ENCODE measurements around the gene ADCYAP1R1.

The ADCYAP1R1 gene

DNA sequence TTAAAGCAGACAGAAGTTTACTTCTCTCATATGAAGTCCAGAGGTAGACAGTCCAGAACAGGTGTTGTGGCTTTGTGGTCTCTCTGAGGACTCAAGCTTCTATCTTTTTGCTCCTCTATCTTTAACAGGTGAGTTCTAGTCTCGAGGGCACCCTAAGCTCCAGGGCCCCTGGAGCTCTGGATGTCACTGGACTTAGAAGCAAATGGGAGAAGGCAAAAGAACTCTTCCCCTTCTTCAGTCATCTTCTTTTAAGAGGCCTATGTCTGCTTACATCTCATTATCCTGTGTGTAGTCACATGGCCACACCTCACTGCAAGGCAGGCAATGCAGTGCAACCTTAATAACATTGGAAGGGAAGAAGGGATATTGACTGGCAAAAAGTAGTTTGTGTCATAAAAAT, 61.6 kb downstream of the ADCYAP1R1 start:
- TF ChIP-seq, protein P1, sequence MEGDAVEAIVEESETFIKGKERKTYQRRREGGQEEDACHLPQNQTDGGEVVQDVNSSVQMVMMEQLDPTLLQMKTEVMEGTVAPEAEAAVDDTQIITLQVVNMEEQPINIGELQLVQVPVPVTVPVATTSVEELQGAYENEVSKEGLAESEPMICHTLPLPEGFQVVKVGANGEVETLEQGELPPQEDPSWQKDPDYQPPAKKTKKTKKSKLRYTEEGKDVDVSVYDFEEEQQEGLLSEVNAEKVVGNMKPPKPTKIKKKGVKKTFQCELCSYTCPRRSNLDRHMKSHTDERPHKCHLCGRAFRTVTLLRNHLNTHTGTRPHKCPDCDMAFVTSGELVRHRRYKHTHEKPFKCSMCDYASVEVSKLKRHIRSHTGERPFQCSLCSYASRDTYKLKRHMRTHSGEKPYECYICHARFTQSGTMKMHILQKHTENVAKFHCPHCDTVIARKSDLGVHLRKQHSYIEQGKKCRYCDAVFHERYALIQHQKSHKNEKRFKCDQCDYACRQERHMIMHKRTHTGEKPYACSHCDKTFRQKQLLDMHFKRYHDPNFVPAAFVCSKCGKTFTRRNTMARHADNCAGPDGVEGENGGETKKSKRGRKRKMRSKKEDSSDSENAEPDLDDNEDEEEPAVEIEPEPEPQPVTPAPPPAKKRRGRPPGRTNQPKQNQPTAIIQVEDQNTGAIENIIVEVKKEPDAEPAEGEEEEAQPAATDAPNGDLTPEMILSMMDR (IDR thresholded peaks at IDR 0.05; ENCODE audit: low read depth, low read length), result no peak
- Histone ChIP-seq H3K36me3 (no peaks in the 10 kb centered on the region), H3K27me3 (no peaks in the 10 kb centered on the region), H3K4me1 (peaks cover 19% of the 10 kb centered on the region), H3K9me3 (no peaks in the 10 kb centered on the region), H3K4me3 (ENCODE audit: low read depth, low read length) (no peak overlapping the region)
- no peak for DNase-seq

DNA sequence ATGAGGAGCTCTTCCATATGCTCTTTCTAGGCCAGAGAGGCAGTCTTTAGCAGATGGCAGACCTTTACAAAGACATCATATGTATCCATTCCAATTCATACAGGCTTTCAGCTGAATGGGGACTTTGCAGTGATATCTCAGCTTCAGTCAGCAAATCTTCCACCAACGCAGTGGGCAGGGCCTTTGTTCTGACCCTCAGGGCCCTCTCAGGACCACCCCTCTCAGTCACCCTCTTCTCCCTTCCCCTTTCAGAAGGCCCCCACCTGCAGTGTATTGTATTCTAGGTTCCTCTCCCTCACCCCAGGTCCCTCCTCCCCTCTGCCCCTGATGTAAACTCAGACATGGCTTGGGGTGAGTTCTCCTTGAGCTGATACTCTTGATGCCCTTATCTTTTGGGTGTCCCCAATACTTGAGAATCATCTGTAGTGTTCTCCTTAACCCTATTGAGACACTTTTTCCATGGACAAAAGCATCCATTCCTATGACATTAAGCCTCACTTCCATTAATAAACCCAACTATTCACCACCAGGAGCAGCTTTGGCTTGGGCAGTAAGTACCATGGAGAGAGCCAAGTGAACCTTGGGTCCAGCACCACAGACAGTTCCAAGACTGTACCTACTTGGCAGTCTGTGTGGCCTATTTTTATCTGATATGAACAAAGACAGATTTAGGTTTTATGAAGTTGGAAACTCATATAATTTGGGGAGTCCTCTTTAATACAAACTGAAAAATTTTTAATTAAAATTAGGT, 62.7 kb downstream of the ADCYAP1R1 start:
- peaks cover 19% of the 10 kb centered on the region for H3K4me1 ChIP-seq
- TF ChIP-seq, protein P1 (IDR thresholded peaks at IDR 0.05; ENCODE audit: low read depth, low read length), result no peak
- H3K9me3 ChIP-seq, result no peaks in the 10 kb centered on the region
- H3K36me3 ChIP-seq, result no peaks in the 10 kb centered on the region
- no peak for DNase-seq
- H3K27me3 ChIP-seq, result no peaks in the 10 kb centered on the region
- H3K4me3 ChIP-seq (ENCODE audit: low read depth, low read length), result no peak overlapping the region

DNA sequence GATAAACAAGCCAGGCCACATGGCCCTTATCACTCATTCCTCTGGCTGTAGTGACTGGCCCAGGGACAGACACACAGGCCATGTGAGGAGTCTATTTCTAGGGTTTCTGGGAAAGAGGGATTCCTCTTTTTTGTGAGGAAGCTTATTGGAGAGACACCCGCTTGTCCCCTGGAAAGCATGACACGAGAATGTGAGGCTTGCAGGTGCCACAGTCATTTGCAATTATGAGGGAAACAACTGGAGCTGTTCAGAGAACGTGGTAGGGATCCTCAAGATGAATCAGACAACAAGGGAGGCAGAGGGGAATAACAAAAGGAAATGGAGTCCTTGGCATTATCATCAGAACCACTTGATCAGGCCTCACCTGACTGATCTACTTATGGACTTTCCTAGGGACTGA, 64.5 kb downstream of the ADCYAP1R1 start:
- TF ChIP-seq, protein P1 (IDR thresholded peaks at IDR 0.05; ENCODE audit: low read depth, low read length), result no peak
- H3K27me3 ChIP-seq, result no peaks in the 10 kb centered on the region
- H3K9me3 ChIP-seq, result no peaks in the 10 kb centered on the region
- peaks cover 19% of the 10 kb centered on the region for H3K4me1 ChIP-seq
- no peaks in the 10 kb centered on the region for H3K36me3 ChIP-seq
- no peak for DNase-seq
- no peak overlapping the region for H3K4me3 ChIP-seq (ENCODE audit: low read depth, low read length)

DNA sequence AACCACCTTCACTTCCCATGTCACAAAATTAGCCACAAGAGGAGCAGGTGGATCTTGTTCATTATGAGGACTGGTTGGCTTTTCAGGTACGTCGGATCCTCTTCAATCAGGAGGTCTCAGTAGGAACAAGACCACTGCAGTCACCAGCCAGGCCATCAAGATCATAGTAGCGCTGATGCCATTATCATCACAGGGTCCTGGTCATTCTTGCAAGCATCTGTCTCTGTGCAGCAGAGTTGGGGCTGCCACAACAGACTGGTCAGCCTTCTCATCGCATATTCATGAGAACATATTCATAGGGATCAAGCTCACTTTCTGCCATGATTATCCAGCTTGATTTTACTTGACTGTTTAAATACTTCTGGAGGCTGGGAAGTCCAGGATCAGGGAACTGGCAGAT, 67.1 kb downstream of the ADCYAP1R1 start:
- Histone ChIP-seq H3K9me3 (no peaks in the 10 kb centered on the region), H3K27me3 (no peaks in the 10 kb centered on the region), H3K4me3 (ENCODE audit: low read depth, low read length) (no peak overlapping the region), H3K4me1 (peaks cover 25% of the 10 kb centered on the region), H3K36me3 (no peaks in the 10 kb centered on the region)
- no peak for DNase-seq
- TF ChIP-seq, protein P1 (IDR thresholded peaks at IDR 0.05; ENCODE audit: low read depth, low read length), result no peak

DNA sequence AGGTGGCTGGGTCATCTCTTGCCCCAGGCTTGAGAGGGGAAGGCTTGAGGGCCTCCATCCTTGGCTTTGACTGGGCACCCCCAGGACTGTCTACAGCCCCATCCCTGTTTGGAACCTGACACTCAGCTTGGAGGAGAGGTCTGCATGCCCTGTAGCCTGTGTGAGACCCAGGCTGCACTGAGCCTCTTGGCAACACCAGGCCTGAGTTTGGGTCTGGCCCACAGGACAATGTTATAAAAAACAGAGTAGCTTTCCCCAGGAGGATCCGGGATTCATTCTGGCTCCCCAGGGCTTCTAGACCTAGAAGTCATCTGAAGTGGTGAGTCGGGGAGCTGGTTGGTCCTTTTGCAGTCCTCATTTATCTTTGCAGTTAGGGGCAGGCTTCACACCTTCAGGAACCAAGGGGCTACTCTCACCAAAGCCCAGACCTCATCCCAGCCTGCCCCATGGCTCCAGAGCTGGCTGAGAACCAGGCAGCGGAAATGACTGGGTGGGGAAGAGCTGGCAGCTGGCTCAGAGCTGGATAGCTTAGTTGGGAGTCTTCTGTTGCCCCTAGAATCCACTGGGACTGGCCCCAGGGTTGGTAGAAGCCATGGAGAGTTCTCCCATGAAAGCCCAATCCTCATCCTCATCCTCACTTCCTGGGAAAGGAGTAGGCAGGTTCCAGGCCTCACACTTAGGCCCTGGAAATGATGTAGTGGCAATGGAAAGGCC, 68.8 kb downstream of the ADCYAP1R1 start:
- peaks cover 22% of the 10 kb centered on the region for H3K4me1 ChIP-seq
- H3K27me3 ChIP-seq, result no peaks in the 10 kb centered on the region
- no peak overlapping the region for H3K4me3 ChIP-seq (ENCODE audit: low read depth, low read length)
- no peaks in the 10 kb centered on the region for H3K9me3 ChIP-seq
- TF ChIP-seq, protein P1 (IDR thresholded peaks at IDR 0.05; ENCODE audit: low read depth, low read length), result no peak
- no peaks in the 10 kb centered on the region for H3K36me3 ChIP-seq
- DNase-seq, result no peak

DNA sequence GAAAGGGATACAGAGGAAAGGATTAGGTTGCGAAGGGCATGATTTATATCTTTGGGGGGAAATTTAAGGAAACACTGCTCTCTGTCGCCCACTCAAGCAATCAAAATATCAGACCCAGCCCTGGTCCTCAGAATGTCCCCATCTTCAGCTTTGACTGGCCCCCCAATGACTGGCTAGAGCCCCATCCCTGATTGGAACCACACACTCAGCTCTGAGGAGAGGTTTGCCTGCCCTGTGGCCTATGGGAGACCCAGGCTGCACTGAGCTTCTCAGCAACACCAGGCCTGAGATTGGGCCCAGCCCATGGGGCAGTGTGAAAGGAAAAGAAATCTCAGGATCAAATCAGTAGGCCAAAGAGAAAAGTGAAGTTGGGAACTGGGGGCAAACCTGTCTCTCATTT, 69.5 kb downstream of the ADCYAP1R1 start:
- H3K27me3 ChIP-seq, result no peaks in the 10 kb centered on the region
- no peaks in the 10 kb centered on the region for H3K36me3 ChIP-seq
- TF ChIP-seq, protein P1 (IDR thresholded peaks at IDR 0.05; ENCODE audit: low read depth, low read length), result no peak
- H3K9me3 ChIP-seq, result no peaks in the 10 kb centered on the region
- no peak overlapping the region for H3K4me3 ChIP-seq (ENCODE audit: low read depth, low read length)
- peaks cover 16% of the 10 kb centered on the region for H3K4me1 ChIP-seq
- no peak for DNase-seq

Measured in BE2C (cell line).